NCI-H187 (cell line): Measurements from ENCODE around the gene STRA8.

Experiments used
- DNase-seq, 2 experiments: peaks; one replicate each; lab custom pipeline; 2025; lab: John Stamatoyannopoulos, UW

Gene STRA8

GRCh38 chr7:135270577-135271254 is 37.1 kb downstream of the STRA8 start:
- no peak for DNase-seq

- DNase-seq, result no peak
Measured at GRCh38 chr7:135271255-135271615, 37.6 kb downstream of the STRA8 start.

- DNase-seq, result no peak
Measured at GRCh38 chr7:135272303-135272702, 38.7 kb downstream of the STRA8 start.

GRCh38 chr7:135273581-135273980 is 39.9 kb downstream of the STRA8 start:
- no peak for DNase-seq

- peak; percentile 62 to 66 for DNase-seq
Measured at GRCh38 chr7:135274495-135275268, 41.0 kb downstream of the STRA8 start.

- no peak for DNase-seq
Measured at GRCh38 chr7:135275971-135276580, 42.4 kb downstream of the STRA8 start.

- no peak for DNase-seq
Measured at GRCh38 chr7:135277161-135277560, 43.5 kb downstream of the STRA8 start.

DNA sequence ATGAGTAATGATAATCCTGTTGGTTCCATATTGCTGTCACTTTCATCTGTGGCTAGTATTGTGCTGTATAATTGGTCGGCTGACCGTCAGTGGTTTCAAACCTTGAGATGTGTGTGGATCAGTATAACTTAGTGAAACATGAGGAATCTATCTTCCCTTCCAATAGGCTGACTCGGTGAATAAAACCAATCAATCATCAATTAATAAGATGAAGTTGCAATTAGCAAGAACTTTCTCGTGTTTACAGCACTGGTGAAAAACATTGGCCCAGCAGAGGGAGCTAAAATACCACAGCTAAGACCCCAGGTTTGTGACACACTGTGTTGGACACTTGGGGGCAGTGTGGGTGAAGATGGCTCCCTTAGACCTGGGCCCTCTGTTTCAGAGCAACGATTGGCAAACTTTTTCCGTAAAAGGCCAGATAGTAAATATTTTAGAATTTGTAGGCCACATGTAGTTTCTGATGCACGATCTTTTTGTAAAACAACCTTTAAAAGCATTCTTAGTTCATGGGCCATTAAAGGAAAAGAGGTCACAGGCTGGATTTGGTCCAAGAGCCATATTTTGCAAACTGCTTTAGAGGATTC is 47.8 kb downstream of the STRA8 start:
- DNase-seq, result peak; percentile 68 to 76

DNA sequence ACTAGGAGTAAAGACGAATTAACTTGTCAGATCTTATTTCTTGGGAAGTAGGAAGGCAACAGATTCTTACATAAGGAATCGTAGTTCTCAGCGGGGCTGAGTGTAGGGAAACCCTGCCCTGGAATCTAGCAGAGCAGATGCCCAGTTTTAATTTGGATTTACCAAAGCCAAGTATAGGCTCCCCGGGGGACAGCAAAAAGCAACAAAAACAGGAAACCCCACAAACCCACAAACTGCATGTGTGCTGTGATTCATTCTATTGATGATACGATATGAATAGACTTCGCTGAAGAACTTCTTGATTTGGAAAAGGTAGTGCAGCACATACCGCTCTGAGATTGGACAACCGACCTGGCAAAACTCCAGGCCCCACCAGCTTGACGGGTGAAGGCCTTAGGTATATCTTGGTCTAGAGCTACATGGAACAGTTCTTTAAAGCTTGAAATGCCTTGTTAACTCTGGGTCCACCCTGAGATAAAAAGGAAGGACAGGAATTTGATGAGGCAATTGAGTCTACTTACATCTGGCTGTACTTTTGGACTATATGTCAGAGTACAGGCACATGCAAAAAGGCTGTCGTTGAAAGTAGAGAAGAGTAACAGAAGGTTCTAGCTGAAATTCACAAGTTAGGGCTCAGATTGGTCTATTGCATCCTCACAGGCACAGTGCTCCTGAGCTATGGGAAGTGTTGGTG is 49.1 kb downstream of the STRA8 start:
- DNase-seq, result no peak

DNA sequence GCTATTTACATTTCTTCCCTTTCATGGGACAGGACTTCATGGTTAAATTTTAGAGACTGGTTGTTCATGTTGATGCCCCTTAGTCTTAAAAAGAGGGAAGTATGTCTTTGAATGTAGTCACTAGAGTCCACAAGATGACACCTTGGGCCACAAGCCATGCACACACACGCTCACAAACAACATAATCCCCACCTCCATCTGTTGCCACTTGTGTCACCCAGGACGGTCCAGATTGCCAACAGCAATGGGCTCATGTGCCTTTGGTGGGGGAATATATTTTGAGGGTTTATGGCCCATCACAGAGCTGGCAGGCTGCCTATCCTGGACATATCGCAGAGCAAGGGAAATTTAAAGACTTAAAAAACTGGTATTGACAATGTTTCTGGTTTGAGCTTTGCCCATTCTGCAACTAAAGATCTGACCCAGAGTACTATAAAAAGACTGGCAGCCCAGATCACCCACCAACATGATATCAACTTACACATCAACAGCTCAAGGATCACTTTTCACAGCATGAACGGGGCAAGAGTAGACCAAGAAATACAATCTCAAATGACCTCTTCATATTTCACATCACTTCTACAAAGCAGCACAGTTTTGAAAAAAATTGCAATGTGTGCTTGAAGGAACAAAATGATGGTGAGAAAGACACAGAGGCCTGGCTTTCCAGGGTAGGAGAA is 50.5 kb downstream of the STRA8 start:
- no peak for DNase-seq

DNA sequence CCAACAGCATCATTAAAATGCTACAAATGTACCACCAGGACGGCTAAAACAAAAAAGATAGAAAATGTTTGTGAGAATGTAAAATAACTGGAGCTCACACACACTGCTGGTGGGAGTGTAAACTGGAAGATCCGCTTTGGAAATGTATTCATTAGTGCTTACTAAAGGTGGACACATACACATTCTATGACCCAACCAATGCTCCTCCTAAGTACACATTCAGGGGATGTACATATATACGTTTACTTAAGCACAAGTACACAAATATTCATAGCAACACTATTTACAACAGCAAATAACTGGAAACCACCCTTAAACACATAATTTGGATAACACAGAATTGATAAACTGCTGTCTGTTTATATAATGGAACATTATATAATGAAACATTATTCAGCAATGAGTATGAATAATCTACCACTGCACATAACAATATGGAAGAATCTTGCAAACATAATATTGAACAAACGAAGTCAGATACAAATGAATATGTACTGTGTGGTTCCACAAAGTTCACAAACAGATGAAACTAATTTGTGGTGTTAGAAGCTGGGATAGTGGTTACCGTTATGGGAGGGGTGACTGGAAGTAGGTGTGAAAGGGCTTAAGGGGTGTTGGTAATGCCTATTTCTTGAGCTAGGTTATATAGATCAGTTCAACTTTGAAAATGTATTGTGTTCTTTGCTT is 52.1 kb downstream of the STRA8 start:
- no peak for DNase-seq

GRCh38 chr7:135286876-135287275 is 53.2 kb downstream of the STRA8 start:
- no peak for DNase-seq

DNA sequence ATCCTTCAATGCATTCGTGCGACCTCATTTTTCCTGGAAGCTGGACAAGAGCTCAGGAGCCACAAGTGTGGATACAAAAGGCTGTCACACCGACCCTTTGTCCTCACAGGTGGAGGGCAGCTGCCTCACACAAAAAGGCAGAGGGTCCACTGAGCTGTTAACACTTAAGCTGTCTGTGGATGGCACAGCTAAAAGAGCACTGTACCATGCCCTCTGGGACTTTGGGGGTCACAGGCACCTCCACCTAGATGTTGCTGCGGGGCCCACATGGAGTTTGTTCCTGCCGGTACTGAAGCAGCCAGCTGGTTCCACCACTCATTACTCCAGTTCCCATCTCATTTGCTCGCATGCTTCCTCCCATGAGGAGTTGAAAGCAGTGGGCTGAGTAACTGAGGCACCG is 57.0 kb downstream of the STRA8 start:
- DNase-seq, result no peak

- DNase-seq, result no peak
Measured at GRCh38 chr7:135291809-135292253, 58.2 kb downstream of the STRA8 start.

- DNase-seq, result no peak
Measured at GRCh38 chr7:135299235-135299634, 65.6 kb downstream of the STRA8 start.

DNA sequence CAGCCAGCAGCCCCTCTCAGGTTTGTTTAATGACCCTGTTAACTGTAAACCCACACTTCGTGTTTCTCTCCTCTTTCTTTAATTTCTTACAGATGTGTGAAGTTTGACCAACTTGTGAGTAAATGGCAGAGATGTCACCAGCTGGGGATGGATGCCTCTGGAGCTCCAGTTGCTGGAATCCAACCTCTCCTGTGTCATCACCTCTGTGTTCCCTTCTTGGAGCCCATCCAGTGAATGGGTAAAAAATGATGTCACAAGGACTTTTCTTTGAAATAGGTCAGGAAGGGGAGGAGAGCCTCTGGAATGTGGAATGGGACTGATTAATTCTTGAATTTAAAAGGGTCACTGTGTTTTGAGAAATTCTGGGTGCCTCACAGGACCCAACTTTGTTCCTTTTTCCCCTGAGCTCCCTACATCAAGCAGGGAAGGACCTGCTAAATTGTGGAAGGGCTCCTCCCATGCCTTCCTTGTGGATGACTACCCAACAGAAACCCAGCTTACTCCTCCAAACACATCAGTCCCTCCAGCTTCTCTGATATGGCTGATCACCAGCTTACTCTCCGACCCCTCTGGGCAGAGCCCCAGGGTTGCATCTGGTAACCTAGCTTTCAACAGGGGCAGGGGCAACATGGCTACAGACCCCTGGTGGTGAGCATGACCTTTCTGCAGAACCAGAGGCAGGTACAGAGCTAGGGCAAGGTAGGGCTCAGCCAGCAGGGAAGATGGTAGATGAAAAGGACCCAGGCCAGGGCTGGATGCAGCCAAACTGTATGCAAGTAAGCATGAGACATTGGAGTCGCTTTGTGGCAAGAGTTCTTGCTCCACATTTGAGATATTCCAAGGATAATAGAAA is 67.5 kb downstream of the STRA8 start:
- DNase-seq, result no peak
